AG09319 (cell line): Measurements from ENCODE around the gene CIB2.

Source experiments
- DNase-seq: peaks from one replicate; pipeline ENCODE4 v3.0.0-alpha.2; 2010; ENCODE audit warnings: low read depth; ENCODE audit errors: extremely low read depth
- TF ChIP-seq, protein P1 (sequence below): IDR thresholded peaks from 2 replicates; pipeline ENCODE4 v1.5.1; 2011; ENCODE audit warnings: low read depth, mild to moderate bottlenecking, inconsistent platforms, low read length, moderate library complexity

Gene CIB2

DNA sequence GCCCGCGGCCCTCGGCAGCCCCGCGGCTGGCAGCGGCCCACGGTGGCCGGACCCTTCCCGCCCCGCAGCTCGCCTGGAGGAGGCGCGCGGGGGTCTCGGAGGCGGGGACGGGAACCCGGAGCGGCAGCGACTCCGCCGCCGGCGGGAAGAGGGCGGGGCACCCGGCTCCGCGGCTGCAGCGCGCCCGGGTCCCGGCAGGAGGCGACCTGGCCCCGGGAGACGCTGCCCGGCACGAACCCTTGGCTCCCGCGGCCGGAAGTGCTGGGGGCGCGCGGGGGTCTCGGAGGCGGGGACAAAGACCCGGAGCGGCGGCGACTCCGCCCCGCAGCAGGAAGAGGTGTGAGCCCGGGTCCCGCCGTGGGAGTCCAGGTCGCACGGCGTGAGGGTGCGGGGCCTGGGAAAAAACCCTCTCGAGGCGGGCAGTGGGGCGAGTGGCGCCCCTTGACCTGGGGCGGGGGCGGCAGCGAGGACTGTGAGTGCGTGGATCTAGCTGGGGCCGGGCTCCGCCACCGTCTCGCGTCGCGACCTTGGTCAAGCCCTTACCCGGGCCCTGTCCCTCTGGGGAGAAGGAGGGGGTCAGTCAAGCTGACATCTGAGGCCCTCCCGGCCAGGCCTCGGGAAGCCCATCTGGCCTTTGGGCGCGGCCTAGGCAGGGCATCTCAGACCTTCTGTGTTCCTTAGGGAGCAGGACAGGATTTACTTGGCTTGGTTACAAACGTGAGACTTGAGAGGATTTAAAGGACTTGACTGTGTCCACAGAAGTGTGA, at the start of gene CIB2:
CIB2 (minus strand) TSS at position 151 of the 767 bp plus-strand sequence. CDS start 230 bp downstream, outside the sequence.
- DNase-seq: peak; percentile 23
- TF ChIP-seq, protein P1, sequence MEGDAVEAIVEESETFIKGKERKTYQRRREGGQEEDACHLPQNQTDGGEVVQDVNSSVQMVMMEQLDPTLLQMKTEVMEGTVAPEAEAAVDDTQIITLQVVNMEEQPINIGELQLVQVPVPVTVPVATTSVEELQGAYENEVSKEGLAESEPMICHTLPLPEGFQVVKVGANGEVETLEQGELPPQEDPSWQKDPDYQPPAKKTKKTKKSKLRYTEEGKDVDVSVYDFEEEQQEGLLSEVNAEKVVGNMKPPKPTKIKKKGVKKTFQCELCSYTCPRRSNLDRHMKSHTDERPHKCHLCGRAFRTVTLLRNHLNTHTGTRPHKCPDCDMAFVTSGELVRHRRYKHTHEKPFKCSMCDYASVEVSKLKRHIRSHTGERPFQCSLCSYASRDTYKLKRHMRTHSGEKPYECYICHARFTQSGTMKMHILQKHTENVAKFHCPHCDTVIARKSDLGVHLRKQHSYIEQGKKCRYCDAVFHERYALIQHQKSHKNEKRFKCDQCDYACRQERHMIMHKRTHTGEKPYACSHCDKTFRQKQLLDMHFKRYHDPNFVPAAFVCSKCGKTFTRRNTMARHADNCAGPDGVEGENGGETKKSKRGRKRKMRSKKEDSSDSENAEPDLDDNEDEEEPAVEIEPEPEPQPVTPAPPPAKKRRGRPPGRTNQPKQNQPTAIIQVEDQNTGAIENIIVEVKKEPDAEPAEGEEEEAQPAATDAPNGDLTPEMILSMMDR: peak; percentile 30

DNA sequence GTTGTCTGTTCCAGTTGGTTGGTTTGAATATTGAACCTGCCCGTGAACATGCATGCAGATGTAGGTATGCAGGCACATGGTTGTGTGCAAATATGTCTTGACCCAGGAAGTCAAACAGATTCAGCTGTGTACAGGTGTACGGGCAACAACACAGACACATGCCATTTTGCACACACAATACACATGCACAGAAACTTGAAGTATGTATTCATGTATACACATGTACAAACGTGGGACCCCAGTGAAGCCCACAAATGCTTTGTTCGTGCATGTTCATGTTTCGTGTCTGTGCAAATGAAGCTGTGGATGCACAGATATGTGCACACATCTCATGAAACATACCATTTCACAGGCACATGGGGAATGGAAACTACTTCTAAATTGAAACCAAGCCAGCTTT, 48.7 kb upstream of the CIB2 start:
- DNase-seq: no peak

DNA sequence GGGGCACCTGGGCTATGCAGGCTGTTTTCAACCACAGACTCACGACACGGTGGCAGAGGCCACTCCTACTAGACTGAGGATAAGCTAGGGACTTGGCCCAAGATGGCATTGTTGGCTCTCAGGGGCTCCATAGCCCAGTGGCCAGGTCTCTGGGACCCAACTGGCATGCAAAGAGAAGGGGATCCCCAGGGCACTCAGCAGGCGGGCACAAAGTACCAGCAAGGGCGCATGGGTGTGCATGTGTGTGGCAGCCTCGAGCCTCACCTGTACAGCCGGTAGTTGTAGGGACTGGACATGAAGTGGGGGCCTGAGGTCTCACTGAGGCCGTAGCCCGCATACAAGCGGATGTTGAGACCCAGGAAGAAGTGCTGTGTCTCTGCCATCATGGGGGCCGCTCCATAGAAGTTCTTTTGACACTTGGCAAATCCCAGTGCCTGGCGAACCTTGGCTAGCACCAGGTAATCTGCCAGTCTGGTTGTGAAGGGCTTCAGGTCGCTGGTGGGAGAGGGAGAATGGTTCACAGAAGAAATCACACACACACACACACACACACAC, 48.1 kb upstream of the CIB2 start:
- TF ChIP-seq, protein P1: no peak
- no peak for DNase-seq

More for the DNA sequence above, 48.7 kb upstream of the CIB2 start:
- TF ChIP-seq, protein P1: no peak

DNA sequence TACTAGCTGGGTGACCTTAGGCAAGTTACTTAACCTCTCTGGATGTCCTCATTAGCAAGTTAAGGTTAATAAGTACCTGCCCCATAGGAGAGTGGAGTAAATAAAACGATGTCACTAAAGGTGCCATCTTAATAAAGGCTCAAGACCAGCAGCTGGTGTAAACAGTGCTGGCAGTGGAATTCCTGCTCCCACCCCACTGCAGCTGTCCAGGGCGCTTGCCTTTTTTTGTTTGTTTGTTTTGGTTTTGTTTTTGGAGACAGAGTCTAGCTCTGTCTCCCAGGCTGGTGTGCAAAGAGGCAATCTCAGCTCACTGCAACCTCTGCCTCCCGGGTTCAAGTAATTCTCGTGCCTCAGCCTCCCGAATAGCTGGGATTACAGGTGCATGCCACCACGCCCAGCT, 46.8 kb upstream of the CIB2 start:
- no peak for DNase-seq
- TF ChIP-seq, protein P1: no peak

DNA sequence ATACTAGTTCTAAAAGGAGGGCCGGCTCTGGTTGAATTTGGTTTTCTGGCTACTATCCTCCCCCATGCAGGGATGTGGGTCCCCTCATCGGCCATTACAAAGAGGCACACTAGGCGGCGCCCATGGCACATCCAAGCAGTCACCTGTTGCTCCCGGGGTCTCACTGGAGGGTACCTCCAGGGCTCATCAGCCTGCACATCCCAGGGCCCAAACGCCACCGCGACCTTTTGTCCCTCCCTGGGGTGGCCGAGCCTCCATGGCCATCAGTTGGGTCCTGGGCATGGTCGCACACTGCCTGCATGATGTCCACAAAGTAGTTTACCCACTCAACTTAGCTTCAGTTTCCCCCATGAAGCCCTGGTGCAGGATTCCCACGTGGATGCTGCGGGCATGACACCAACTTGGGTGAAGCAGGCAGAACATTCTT, 46.2 kb upstream of the CIB2 start:
- TF ChIP-seq, protein P1: peak; percentile 69
- DNase-seq: no peak

DNA sequence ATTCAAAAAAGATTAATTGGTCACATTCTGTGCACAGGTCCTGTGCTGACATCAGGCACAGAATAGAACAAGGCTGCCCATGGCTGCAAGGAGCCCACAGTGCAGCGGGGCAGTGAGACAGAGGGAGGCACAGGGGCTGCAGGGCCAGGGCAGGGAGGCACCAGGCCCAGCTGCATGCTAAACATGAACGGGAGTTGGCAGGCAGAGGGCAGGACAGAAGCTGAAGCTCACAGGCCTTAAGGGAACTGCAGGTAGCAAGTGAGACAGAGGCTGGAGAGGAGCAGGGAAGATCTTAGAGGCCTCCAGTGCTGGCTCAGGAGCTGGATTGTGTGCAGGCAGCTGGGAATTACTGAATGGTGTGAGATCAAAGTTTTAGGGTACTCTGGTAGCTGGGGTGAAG, 44.1 kb upstream of the CIB2 start:
- DNase-seq: no peak
- TF ChIP-seq, protein P1: no peak

DNA sequence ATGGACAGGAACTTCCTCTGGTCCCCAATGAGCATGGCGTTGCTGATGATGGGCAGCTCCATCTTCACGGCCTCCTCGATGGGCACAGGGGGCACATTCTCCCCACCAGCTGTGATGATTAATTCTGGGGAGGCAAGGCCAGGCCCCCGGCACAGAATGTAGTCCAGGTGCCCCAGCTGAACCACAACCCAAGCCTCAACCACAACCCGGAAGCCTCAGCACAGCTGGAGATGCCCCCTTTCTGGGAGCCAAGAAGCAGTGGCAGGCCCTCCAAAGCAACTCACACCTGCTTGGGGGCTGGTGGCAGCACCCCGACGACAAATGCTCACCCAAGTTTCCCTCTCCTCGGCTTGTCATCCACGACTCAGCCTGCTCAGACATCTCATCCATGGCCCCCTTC, 43.2 kb upstream of the CIB2 start:
- no peak for DNase-seq
- TF ChIP-seq, protein P1: no peak
